Esophagus muscularis mucosa (tissue), 4 donors: ENCODE measurements around the gene SERPING1. TPM values are rescaled to one million over a fixed set of nuclear protein-coding genes. Genes with fewer than 3 reads are reported as not detected.

ENCODE experiments used
- DNase-seq: peaks from one replicate; pipeline ENCODE4 v3.0.0-alpha.2; 2017; ENCODE audit errors: extremely low spot score
- H3K27ac ChIP-seq, 4 donors: fragments of 200-600 bp; sonication (generic); replicated peaks in 1 of 4; 1 replicate in 3 of 4; 2 replicates in 1 of 4; pipeline ENCODE4 v1.5.1; 2016 to 2019; ENCODE audit warnings: mild to moderate bottlenecking in 1 of 4
- H3K27me3 ChIP-seq, 4 donors: fragments of 200-600 bp; sonication (generic); one replicate each; pipeline versions ENCODE4 v1.5.1 to v1.6.0; 2016 to 2019
- H3K36me3 ChIP-seq, 4 donors: fragments of 200-600 bp; sonication (generic); one replicate each; pipeline ENCODE4 v1.5.1; 2016 to 2019
- H3K4me1 ChIP-seq, 4 donors: fragments of 200-600 bp; sonication (generic); one replicate each; pipeline ENCODE4 v1.5.1; 2016 to 2019
- H3K4me3 ChIP-seq, 4 donors: fragments of 200-600 bp; sonication (generic); 1 replicate in 2 of 4; 2 replicates in 2 of 4; pipeline ENCODE4 v1.5.1; 2016 to 2019; ENCODE audit warnings: mild to moderate bottlenecking in 4 of 4, moderate library complexity in 1 of 4
- H3K9me3 ChIP-seq, 4 donors: fragments of 200-600 bp; sonication (generic); 1 replicate in 3 of 4; 2 replicates in 1 of 4; pipeline ENCODE4 v1.5.1; 2016 to 2019
- CTCF ChIP-seq, 3 experiments: fragments of 200-600 bp in 2 of 3; fragments of 450-650 bp in 1 of 3; sonication (generic) in 2 of 3; IDR thresholded peaks; one replicate each; pipeline ENCODE4 v1.5.1; 2017 to 2019; ENCODE audit warnings: antibody characterized with exemption in 3 of 3, mild to moderate bottlenecking in 2 of 3, moderate library complexity in 1 of 3
- EP300 ChIP-seq: sonication (generic); formaldehyde crosslinking; IDR thresholded peaks from one replicate; pipeline ENCODE4 v1.6.1; 2017; ENCODE audit warnings: antibody characterized with exemption
- POLR2A ChIP-seq: fragments of 450-650 bp; IDR thresholded peaks from one replicate; pipeline ENCODE4 v1.6.1; 2017; ENCODE audit warnings: antibody characterized with exemption, moderate library complexity, mild to moderate bottlenecking, low read depth
- POLR2AphosphoS5 ChIP-seq, 2 donors: sonication (generic); formaldehyde crosslinking; IDR thresholded peaks; one replicate each; pipeline ENCODE4 v1.6.1; 2017; ENCODE audit warnings: antibody characterized with exemption in 2 of 2
- WGBS: methylation state at CpG from one replicate; pipeline ENCODE4 v1.1.5; 2018; 5-methylcytosine and 5-hydroxymethylcytosine counted together
- intact Hi-C: fragments of 100-400 bp; cut with DNase I; formaldehyde crosslinking; loops from one replicate; pipeline ENCODE4 v1.15.1; 2023
- total RNA-seq, 4 donors: library from RNA; depleted of rRNA; stranded (reverse); fragments of >200 nt; gene quantifications; one replicate each; pipeline versions ENCODE4 v1.1.0 to v1.2.1, GENCODE V29; 2016

Gene SERPING1
- total RNA-seq, 4 donors from 2014 or later: 290 to 585 (median 569) TPM

GRCh38 chr11:57645689-57646085 lies 48.2 kb downstream of the SERPING1 start:
- H3K4me1 ChIP-seq: peaks cover 55 to 76% (median 70%) of the 10 kb centered on the region in 4 donors
- TF ChIP-seq CTCF (IDR thresholded peaks at IDR 0.05) (no peak), EP300 (no peak), POLR2AphosphoS5 (IDR thresholded peaks at IDR 0.05) (no peak), POLR2A (no peak)
- H3K36me3 ChIP-seq: no peaks in the 10 kb centered on the region
- H3K4me3 ChIP-seq: no peak overlapping the region
- H3K9me3 ChIP-seq: no peaks in the 10 kb centered on the region
- 22% methylated on average over 5 of the region's 5 CpGs for WGBS
- intact Hi-C loops: loop anchor here (10.0 kb wide), 2 partner anchors 191 to 301 kb away; no protein-coding TSS in a partner anchor
- H3K27ac ChIP-seq: peak overlapping the region; percentile 32 to 64 (median 50)
- peaks cover 5 to 49% (median 36%) of the 10 kb centered on the region in 4 donors for H3K27me3 ChIP-seq
- DNase-seq: no peak

DNA sequence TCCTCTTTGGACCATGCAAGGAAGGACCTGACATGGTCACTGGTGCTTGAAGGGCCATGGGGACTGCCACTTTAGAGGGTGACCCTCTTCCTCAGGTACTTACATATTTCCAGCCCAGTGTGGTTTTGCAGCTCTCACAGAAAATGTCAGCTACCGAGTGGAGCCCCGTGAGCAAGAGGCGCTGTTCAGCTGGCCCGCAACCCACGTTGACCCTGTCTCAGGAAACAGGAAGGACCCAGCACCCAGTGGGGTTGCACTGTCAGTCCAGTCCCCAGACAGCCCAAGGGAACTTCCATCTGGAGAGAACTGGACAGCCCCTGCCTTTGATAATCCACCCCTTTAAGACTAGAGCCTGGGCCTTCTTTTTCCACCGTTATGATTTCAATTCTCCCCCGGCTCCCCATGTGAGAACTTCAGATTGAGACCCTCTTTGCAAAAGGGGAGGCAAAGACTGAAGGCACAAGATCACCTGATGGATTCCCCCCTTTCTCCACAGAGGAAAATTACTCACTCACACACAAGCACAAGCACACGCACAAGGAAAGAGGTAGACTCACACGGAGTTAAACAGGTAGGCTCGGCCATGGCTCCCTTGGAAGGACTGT lies 48.8 kb downstream of the SERPING1 start:
- DNase-seq: no peak

DNA sequence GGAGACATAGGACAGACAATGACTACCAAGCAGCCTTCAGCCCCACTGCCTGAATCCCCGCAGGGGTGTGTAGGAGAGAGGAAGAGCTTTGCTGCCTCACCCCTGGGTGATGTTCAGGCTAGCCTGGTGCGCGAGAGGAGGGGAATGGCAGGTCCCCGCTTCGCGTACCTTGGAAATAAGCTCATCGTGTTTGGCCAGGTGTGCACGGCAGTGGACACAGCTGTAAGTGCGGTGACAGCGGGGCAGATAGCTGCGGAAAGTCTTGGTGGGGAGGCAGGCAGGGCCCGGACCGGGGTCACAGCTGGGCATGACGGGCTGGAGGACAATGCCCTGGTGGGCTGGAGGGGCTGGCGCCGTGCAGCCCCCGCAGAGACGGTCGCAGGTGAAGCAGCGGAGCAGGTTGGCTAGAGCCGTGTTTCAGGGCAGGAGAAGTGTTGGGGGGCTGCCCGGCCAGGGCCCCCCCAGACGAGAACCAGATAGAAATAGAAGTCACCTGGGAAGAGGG lies 49.4 kb downstream of the SERPING1 start:
- Histone ChIP-seq H3K4me1 (peaks cover 53 to 68% (median 63%) of the 10 kb centered on the region in 4 donors), H3K9me3 (no peaks in the 10 kb centered on the region), H3K27ac (no peak overlapping the region), H3K36me3 (no peaks in the 10 kb centered on the region), H3K27me3 (peaks cover 5 to 60% (median 36%) of the 10 kb centered on the region in 4 donors), H3K4me3 (peak overlapping the region in 1 of 4 donors; percentile 6)
- intact Hi-C loops: loop anchor here (10.0 kb wide), 2 partner anchors 192 to 302 kb away; no protein-coding TSS in a partner anchor
- WGBS: 9% methylated on average over 22 of the region's 23 CpGs
- TF ChIP-seq POLR2A (no peak), POLR2AphosphoS5 (IDR thresholded peaks at IDR 0.05) (peak in 1 of 2 donors; percentile 27), CTCF (IDR thresholded peaks at IDR 0.05) (no peak)
- no peak for DNase-seq

More for the DNA sequence above, 48.8 kb downstream of the SERPING1 start:
- H3K4me1 ChIP-seq: peaks cover 53 to 70% (median 64%) of the 10 kb centered on the region in 4 donors
- H3K36me3 ChIP-seq: no peaks in the 10 kb centered on the region
- peaks cover 5 to 55% (median 36%) of the 10 kb centered on the region in 4 donors for H3K27me3 ChIP-seq
- no peak overlapping the region for H3K4me3 ChIP-seq
- no peaks in the 10 kb centered on the region for H3K9me3 ChIP-seq
- intact Hi-C loops: loop anchor here (10.0 kb wide), 2 partner anchors 191 to 301 kb away; no protein-coding TSS in a partner anchor
- peak overlapping the region in 3 of 4 donors; percentile 32 to 58 (median 41) for H3K27ac ChIP-seq
- TF ChIP-seq EP300 (no peak), POLR2A (no peak), POLR2AphosphoS5 (IDR thresholded peaks at IDR 0.05) (no peak), CTCF (IDR thresholded peaks at IDR 0.05) (no peak)
- 41% methylated on average over 9 of the region's 10 CpGs for WGBS

GRCh38 chr11:57647372-57647771 lies 49.9 kb downstream of the SERPING1 start:
- no peak for DNase-seq

More at GRCh38 chr11:57647372-57647771, 49.9 kb downstream of the SERPING1 start:
- peak overlapping the region in 1 of 4 donors; percentile 6 for H3K4me3 ChIP-seq
- TF ChIP-seq EP300 (no peak), POLR2A (no peak), CTCF (IDR thresholded peaks at IDR 0.05) (no peak), POLR2AphosphoS5 (IDR thresholded peaks at IDR 0.05) (no peak)
- 3% methylated on average over 8 of the region's 10 CpGs for WGBS
- H3K27ac ChIP-seq: no peak overlapping the region
- H3K4me1 ChIP-seq: peaks cover 53 to 68% (median 63%) of the 10 kb centered on the region in 4 donors
- peaks cover 5 to 66% (median 36%) of the 10 kb centered on the region in 4 donors for H3K27me3 ChIP-seq
- no peaks in the 10 kb centered on the region for H3K9me3 ChIP-seq
- intact Hi-C loops: loop anchor here (10.0 kb wide), 2 partner anchors 193 to 303 kb away; no protein-coding TSS in a partner anchor
- no peaks in the 10 kb centered on the region for H3K36me3 ChIP-seq
